ENCODE measurements around the gene IL7R.

DNA sequence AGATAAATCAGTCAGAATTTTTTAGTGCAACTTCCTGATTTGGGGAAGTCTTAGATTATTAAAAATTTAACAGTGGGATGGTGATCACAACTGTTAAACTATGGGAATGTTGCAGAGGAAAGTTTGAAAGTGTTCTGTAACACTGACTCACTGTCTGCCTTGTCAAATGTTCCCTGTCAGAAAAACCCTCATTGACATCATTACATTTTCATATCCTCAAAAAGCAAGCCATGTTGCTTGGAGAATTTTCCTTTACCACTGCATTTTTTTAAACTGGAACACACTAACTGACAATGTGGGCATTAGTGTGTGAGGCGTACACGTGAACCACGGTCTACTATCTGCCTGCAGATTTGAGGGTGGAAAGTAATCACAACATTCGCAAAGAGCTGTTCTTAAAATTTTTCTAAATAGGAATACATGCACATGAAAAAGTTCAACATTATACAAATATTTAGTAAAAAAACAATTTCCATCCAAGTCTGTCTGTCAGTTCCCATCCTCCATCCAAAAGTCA is 28.6 kb upstream of the IL7R start:
- TF ChIP-seq TAF1 (IDR thresholded peaks at IDR 0.05; ENCODE audit: borderline replicate concordance, low read depth, low read length) (no peak), POLR2A (IDR thresholded peaks at IDR 0.05; ENCODE audit: low read depth, low read length) (no peak), POLR2AphosphoS5 (IDR thresholded peaks at IDR 0.05; ENCODE audit: low read depth, low read length) (no peak)

All from GM12892 (cell line).